Heart right ventricle (tissue), 16 donors: ENCODE data around the gene RALGAPA2. TPM values are rescaled to one million over a fixed set of nuclear protein-coding genes. Genes with fewer than 3 reads are reported as not detected.

Experiments used
- ATAC-seq, 8 donors: fragments of 200-7000 bp; cut with Tn5 transposase; one replicate each; pipeline ENCODE4 v1.9.1; 2020; ENCODE audit warnings: mild to moderate bottlenecking in 8 of 8, moderate library complexity in 8 of 8, moderate number of reproducible peaks in 1 of 8
- DNase-seq, 2 donors: peaks; one replicate each; pipeline ENCODE4 v3.0.0-alpha.2; 2020
- H3K27ac ChIP-seq, 10 donors: fragments of 200-600 bp; sonication (generic) in 2 of 10; one replicate each; pipeline versions ENCODE4 v1.5.0 to v1.8.0; 2020 to 2022; ENCODE audit warnings: mild to moderate bottlenecking in 3 of 10
- H3K27me3 ChIP-seq, 7 donors: fragments of 200-600 bp; one replicate each; pipeline ENCODE4 v1.8.0; 2021 to 2022; ENCODE audit warnings: mild to moderate bottlenecking in 2 of 7
- H3K36me3 ChIP-seq, 9 donors: fragments of 200-600 bp; sonication (generic) in 1 of 9; one replicate each; pipeline versions ENCODE4 v1.5.0 to v1.8.0; 2020 to 2022; ENCODE audit warnings: mild to moderate bottlenecking in 2 of 9
- H3K4me1 ChIP-seq, 9 donors: fragments of 200-600 bp; sonication (generic) in 1 of 9; one replicate each; pipeline versions ENCODE4 v1.5.0 to v1.8.0; 2020 to 2022; ENCODE audit warnings: mild to moderate bottlenecking in 4 of 9
- H3K4me3 ChIP-seq, 10 donors: fragments of 200-600 bp; sonication (generic) in 2 of 10; one replicate each; pipeline versions ENCODE4 v1.5.0 to v1.8.0; 2020 to 2022; ENCODE audit warnings: mild to moderate bottlenecking in 7 of 10, moderate library complexity in 2 of 10
- H3K9me3 ChIP-seq, 11 donors: fragments of 200-600 bp in 10 of 11; sonication (generic) in 2 of 11; one replicate each; pipeline versions ENCODE4 v1.5.0 to v1.8.0; 2013 to 2022; ENCODE audit warnings: mild to moderate bottlenecking in 2 of 11, control low read depth in 1 of 11, moderate library complexity in 1 of 11
- CTCF ChIP-seq, 9 donors: fragments of 200-600 bp; sonication (generic) in 2 of 9; IDR thresholded peaks; one replicate each; pipeline versions ENCODE4 v1.5.0 to v1.8.0; 2021 to 2022; ENCODE audit warnings: antibody characterized with exemption in 9 of 9, mild to moderate bottlenecking in 5 of 9, moderate library complexity in 1 of 9
- WGBS, 2 donors: extraction: QIAGEN DNeasy Blood & Tissue Kit; methylation state at CpG; one replicate each; pipeline ENCODE4 v1.1.7; 2013; ENCODE audit warnings: inconsistent platforms in 1 of 2; 5-methylcytosine and 5-hydroxymethylcytosine counted together
- intact Hi-C, 10 donors: fragments of 100-400 bp; cut with DNase I; formaldehyde crosslinking; loops; one replicate each; pipeline versions ENCODE4 v1.11.1 to v1.14.2; 2022
- polyA plus RNA-seq, 2 donors: library from polyadenylated mRNA; stranded (reverse); fragments of 200-250 nt; gene quantifications; one replicate each; pipeline ENCODE4 v1.2.3, GENCODE V29; 2013
- total RNA-seq, 10 donors: library from RNA; stranded (reverse); fragmentation: NEBNext Ultra II Directional in 3 of 10; extraction: Animal tissue kit (Norgen Biotek cat#: 25700) in 3 of 10; gene quantifications; one replicate each; pipeline versions ENCODE4 v1.2.1 to v1.2.4, GENCODE V29; 2021 to 2023
- donor health status: Arrhythmogenic right ventricular cardiomyopathy.
- donor health status: ischemic (EF 13 %, LVEDD 7.1; RV severe dilation, severe dysfunction).
- donor health status: healthy with polysubstance abuse.
- donor health status: DM: no; HTN: yes; CAD: no.
- donor health status: DM: no; HTN: no; CAD: no.
- donor health status: ischemic (EF 25% LVEDD 6.9; RV normal size, moderate dysfunction).
- donor health status: ischemic (EF 25% LVEDD 5.7; RV mildly dilated, moderate dysfunction).
- donor health status: healthy.
- donor health status: DM: yes; HTN: yes; CAD: no.
- donor health status: Ischemic cardiomyopathy.
- donor health status: ischemic (EF 35%, LVEDD 5.7; RV mildly dilated, moderate dysfunction).
- donor health status: nonischemic (EF 11% LVEDD 7.7; RV severe dilation, severe dysfunction).
- donor health status: DM: yes; HTN: yes; CAD: no.
- donor health status: PGD.
- donor health status: ischemic (EF 29% LVEDD 5.4; RV normal size, mild dysfunction).
- donor health status: nonischemic (EF 23%, LVEDD 6.1; RV moderate dilation, normal function).

RALGAPA2 gene
- total and polyA plus RNA-seq, 12 donors = 4.1 to 26.8 (median 18.2) TPM

GRCh38 chr20:20401991-20402390 is 310.5 kb downstream of the RALGAPA2 start:
- H3K4me3 ChIP-seq = no peak overlapping the region
- no peak for DNase-seq
- WGBS, 2 donors = 93 to 94% methylated on average over 3 of the region's 3 CpGs
- no peak for ATAC-seq
- no peaks in the 10 kb centered on the region for H3K4me1 ChIP-seq
- no peak overlapping the region for H3K27ac ChIP-seq
- TF ChIP-seq CTCF (IDR thresholded peaks at IDR 0.05) = no peak
- no peaks in the 10 kb centered on the region for H3K9me3 ChIP-seq
- intact Hi-C loops = no loop called here
- H3K27me3 ChIP-seq = no peaks in the 10 kb centered on the region
- peaks cover 0 to 43% (median 0%) of the 10 kb centered on the region in 9 donors for H3K36me3 ChIP-seq

- DNase-seq = no peak
- H3K27me3 ChIP-seq = no peaks in the 10 kb centered on the region
- no peak for ATAC-seq
- H3K4me1 ChIP-seq = no peaks in the 10 kb centered on the region
- intact Hi-C loops = no loop called here
- H3K4me3 ChIP-seq = no peak overlapping the region
- H3K9me3 ChIP-seq = no peaks in the 10 kb centered on the region
- 88 to 91% methylated on average over 13 of the region's 13 CpGs for WGBS, 2 donors
- TF ChIP-seq CTCF (IDR thresholded peaks at IDR 0.05) = no peak
- peaks cover 0 to 42% (median 0%) of the 10 kb centered on the region in 9 donors for H3K36me3 ChIP-seq
- H3K27ac ChIP-seq = no peak overlapping the region
Observed at GRCh38 chr20:20399531-20400500, 312.6 kb downstream of the RALGAPA2 start.

GRCh38 chr20:20398123-20398522 is 314.3 kb downstream of the RALGAPA2 start:
- ATAC-seq (no peak), DNase-seq (no peak)
- Histone ChIP-seq H3K4me1 (peaks cover 0 to 11% (median 0%) of the 10 kb centered on the region in 9 donors), H3K9me3 (no peaks in the 10 kb centered on the region), H3K4me3 (no peak overlapping the region), H3K36me3 (peaks cover 0 to 48% (median 1%) of the 10 kb centered on the region in 9 donors), H3K27me3 (no peaks in the 10 kb centered on the region), H3K27ac (no peak overlapping the region)
- 94 to 97% methylated on average over 7 of the region's 7 CpGs for WGBS, 2 donors
- no peak for TF ChIP-seq CTCF (IDR thresholded peaks at IDR 0.05)
- intact Hi-C loops = no loop called here

GRCh38 chr20:20396794-20397193 is 315.6 kb downstream of the RALGAPA2 start:
- DNase-seq (no peak), ATAC-seq (no peak)
- intact Hi-C loops = no loop called here
- Histone ChIP-seq H3K36me3 (peaks cover 0 to 50% (median 4%) of the 10 kb centered on the region in 9 donors), H3K27me3 (no peaks in the 10 kb centered on the region), H3K4me1 (peaks cover 0 to 13% (median 0%) of the 10 kb centered on the region in 9 donors), H3K9me3 (no peaks in the 10 kb centered on the region), H3K4me3 (no peak overlapping the region), H3K27ac (no peak overlapping the region)
- 97 to 98% methylated on average over 3 of the region's 3 CpGs for WGBS, 2 donors
- TF ChIP-seq CTCF (IDR thresholded peaks at IDR 0.05) = no peak
